GM03348 (cell line): Measurements from ENCODE around the gene NDUFAF2.
"Not testable (repeated sequence)": the region's sequence is repeated elsewhere in the genome, so short reads cannot be mapped to it uniquely, and the experiment has no call there.

Source experiments
- DNase-seq: peaks from one replicate; pipeline ENCODE4 v3.0.0; 2012; ENCODE audit warnings: low spot score

The NDUFAF2 gene

DNA sequence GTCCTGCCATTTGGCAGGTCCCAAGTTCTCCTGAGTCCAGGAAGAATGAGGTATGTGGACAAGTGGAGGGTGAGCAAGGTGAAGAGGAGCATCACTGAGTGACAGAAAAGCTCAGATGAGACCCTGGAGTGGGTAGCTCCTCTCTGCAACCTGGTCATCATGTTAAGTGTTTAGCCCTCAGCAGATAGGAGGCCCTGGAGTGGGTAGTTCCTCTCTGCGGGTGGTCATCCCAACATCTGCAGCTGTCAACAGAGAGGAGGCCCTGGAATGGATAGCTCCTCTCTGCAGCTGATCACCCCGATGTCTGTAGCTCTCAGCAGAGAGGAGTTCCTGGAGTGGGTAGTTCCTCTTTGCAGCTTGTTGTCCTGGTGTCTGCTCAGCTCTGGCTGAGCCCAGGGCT, 48.4 kb downstream of the NDUFAF2 start:
- no peak for DNase-seq

DNA sequence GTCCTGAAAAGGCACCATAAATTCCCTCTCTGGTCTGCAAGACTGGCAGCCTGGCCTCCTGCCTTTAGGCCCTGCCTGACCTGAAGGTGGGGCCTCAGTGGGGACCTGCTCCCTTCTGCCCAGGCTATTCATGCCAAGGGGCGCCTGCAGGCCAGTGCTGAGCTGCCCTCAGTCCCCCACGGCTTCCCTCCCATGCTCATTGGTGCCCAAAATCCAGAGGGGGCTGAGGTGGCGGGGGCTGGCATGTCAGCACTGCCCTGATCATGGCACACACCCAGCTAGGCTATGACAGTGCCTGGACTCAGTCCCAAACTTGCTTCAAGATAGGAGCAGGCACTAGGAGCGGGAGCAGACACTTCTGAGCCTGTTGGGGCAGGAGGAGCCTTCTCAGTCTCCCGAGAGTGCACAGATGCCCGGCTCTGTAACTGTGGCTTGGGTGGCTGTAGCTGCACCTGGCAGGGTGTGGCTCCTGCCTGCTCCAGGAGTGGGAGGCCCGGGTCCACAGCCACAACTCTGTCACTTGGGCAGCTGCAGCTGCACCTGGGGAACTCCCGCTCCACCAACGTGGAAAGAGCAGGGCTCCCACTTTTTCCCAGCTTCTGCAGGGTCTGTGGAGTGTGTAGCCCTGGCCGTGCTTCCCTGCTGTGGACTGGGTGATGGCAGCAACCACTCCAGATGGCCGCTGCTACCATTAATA, 49.0 kb downstream of the NDUFAF2 start:
- no peak for DNase-seq

DNA sequence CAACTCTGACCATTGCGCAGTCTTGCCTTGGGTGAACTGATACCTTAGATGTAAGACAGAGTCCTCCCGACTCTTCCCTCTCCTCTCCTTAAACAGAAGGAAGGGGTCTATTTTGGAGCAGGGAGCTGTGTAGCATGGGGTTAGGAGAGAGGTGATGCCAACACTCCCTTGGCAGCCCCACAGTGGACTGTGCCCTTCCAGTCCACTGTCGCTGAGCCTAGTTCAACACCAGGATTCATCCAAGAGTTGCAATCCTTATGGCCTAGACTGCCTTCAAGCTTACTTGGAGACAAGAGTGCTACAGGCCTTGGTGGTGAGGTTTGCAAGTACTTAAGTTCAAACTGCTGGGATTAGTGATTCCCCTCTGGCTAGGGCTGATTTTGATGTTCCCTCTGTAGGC, 51.4 kb downstream of the NDUFAF2 start:
- DNase-seq = no peak

DNA sequence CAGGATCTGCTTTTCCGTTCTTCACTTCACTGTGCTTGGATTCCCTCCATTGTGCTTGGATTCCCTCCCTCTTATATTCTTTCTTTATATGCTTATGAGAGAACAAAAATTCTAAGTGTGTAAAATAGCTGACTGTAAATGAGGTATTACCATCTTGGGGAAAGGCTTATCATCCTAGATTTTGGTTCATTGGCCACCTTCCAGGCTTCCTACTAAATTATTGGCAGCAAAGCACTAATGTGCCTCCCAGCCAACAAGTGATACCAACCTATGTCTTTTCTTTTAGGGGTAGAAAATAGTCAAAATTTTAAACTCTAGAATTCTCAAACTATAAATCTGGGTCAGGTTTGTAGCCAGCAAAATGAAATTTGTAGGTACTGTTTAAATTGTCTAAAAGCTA, 52.7 kb downstream of the NDUFAF2 start:
- DNase-seq = no peak

DNA sequence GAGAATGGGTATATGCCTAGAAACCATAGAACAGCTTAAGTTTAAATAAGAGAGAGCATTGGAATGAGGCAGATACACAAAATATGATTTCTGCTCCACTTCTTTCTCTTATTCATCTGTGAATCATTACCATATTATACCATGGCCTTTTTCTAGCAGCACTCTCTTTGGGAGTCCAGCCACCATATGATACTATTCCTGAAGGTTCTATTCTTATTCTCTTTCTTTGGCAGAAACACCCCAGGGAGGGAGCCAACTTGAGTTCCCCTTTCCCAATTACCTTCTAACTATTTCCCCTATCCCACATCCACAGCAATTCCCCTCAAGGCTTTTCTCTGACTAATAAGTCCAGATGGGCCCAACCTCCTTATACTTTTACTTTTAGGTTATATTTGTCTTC, 55.9 kb downstream of the NDUFAF2 start:
- DNase-seq = no peak

DNA sequence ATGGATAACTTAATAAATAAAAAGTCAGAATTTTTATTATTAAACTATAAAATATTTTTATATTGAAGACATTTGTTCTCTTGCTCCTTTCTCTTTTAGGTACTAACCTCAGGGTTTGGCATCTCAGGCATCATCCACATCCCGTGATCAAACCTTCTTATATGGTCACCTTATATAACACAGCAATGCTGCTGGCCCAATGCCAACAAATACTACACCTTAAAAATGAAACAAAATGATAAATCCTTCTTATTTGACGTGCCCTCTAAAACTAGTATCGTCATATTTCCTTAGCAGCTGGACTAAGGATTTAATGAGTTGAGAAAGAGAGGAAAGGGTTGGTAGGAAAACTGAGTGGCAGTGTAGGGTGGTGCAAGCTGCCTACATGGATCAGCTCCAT, 56.6 kb downstream of the NDUFAF2 start:
- DNase-seq = no peak

DNA sequence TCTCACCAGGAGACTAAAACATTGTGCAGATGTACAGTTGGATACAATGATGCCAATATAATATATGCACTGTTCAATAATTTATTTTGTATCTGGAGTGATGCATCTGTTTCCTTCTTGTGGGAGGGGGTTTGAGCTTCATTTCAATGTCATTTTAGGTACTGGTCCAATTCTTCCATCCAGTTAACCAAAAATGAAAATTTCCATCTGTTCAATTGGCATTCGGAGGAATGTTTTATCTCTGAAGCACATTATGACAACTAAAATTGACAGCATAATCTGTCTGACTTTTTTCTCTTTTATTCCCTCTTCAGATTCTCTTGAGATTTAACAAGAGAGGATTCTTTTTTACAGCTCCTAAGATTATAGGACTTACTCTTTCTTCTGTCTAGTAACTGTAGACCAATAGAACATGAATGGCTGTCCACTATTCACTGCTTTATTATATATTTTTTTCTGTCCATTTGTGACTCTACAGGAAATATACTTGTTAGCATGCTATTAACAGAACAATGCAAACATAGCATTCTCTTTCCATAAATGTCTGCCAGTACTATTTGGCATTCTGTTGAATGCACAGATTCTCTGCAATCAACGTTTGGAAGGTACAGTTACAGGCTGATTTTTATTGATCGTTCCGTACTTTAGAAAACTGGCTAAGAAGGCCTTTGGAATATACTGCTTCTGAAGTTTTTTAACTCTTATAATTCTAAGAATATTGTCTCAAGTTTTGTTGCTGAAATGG, 57.8 kb downstream of the NDUFAF2 start:
- DNase-seq = no peak

DNA sequence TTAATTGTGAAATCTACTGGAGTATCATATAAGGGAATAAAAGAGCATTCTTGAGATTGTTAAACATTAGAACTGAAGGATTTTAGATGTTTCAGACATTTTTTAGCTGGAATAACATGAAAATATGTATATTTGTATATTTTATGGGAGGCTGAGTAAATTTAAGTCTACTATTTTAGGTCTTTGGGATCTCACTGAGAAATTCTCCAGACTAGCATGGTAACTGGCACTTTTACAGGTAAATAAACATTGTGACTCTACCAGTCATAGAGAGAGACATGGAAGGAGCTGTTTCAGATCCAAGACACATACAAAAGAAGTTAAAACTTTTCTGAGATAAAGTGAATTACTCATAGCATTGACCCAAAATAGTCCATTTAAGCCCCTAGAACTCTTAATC, 59.4 kb downstream of the NDUFAF2 start:
- DNase-seq = no peak

DNA sequence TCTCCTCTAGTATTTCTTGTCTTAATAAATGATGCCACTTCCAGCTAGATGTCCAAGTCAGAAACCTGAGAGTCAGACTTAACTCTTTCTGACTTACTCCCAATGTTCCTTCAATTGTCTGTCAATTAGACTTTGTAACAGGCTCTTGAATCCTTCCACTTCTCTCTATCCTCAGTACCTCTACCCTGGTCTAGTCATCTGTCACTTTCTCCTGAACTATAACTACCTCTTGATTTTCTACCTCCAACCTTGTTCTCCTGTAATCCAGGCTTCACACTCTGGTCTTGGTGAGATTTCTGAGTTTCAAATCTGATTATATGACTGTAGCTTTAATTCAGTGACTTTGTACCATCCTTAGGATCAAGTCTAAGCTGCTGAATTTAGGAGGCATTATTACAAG, 64.9 kb downstream of the NDUFAF2 start:
- no peak for DNase-seq

DNA sequence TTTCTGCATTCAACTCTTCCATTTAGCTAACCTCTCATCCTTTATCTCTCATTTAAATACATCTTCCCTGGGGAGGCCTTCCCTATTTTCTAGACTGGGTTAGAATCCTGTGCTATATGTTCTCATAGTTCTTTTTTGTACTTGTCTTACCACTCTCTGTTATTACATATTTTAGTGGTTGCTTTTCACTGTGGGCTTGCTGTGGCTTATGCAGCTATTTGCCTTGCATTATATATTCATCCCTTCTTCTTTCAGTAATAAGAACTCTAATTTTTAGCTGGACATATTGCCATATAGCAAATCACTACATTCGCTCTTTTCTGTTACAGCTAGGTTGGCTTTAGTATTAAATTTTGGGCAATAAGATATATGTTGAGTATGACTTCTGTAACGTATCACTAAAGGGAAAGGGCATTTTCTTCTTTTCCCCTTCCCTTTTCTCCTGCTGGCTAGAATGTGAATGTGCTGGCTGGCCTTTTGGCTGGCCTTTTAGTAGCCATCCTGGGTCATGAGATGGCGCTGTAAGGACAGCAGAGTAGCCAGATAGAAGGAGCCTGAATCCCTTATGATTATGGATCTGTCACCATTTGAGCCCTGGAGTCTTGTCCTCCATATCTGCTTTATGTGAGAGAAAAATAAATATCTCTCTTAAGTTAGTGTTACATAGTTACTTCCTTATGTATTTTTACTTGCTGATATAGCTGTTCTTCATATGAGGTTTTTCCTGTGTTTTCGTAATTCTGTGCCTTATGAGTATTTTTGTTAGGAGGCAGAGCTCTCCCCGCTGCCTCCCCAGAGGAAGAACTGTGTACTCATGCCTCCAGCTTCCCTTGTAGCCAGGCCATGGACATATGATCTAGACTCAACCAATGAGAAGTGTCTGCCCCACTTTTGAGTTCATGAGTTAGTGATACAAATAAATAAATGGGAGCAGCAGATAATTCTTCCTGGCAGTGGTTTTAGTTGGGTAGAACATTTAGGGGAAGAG, 65.8 kb downstream of the NDUFAF2 start:
- no peak for DNase-seq

DNA sequence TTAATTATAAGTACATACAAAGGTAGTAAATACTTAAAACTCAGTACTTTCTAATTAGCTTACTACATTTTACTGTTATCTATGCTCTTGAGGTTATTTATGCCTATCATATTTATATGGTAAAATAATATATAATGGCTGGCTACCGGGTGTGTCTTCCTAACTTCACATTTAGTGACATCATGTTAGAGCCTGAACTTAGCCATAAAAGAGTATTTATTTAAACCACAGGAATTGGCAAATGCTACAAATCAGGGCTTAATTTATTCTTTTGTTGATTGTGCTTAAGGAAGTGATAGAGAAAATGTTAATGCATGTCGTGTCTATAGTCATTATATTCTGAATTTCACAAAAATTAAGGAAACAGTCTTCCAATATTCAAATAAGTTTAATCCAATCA, 73.1 kb downstream of the NDUFAF2 start:
- no peak for DNase-seq

DNA sequence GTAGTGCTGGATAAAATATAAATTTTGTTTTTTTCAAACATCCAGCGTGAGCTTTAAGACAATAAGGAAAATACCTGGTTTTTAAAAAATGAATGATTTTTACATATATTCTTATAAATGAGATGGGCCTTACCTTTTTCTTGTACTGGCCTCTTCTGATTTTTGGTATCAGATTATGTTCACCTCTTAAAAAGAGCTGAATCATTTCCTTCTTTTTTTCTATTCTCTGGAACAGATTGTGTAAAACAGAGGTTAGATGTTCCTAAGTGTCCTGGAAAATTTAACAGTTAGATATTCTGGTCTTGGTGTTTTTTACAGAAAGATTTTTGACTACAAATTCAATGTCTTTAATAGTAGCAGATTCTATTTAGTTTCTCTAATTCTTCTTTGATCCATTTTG, 74.6 kb downstream of the NDUFAF2 start:
- DNase-seq = no peak

DNA sequence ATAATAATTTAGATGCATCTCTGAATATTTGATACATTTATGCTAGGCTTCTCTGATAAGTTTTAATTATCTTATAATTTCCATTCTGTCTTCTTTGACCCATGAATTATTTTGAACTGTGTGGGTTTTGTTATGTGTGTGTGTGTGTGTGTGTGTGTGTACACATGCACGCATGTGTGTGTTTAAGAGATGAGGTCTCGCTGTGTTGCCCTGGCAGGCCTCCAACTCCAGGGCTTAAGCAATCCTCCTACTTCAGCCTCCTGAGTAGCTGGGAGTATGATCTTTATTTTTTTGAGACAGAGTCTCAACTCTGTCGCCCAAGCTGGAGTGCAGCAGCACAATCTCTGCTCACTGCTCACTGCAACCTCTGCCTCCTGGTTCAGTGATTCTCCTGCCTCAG, 75.4 kb downstream of the NDUFAF2 start:
- no peak for DNase-seq

DNA sequence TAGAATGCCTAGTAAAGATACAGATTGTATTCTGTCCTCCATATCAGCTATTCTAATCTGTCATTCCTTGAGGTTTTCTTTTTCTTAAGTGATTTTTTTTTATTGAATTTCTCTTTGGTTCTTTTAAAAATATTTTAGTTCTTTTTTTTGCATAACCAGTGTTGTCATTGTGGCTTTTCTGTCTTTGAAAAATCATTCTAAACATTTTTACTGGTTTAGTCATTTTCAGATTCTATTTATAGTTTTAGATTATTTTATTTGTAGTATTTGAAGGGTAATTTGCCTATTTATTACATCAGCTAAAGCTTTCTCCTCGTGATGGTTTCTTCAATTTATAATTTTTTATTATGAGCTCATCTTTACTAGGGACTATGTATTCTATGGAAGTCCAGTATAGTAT, 78.1 kb downstream of the NDUFAF2 start:
- peak; percentile 25 for DNase-seq

DNA sequence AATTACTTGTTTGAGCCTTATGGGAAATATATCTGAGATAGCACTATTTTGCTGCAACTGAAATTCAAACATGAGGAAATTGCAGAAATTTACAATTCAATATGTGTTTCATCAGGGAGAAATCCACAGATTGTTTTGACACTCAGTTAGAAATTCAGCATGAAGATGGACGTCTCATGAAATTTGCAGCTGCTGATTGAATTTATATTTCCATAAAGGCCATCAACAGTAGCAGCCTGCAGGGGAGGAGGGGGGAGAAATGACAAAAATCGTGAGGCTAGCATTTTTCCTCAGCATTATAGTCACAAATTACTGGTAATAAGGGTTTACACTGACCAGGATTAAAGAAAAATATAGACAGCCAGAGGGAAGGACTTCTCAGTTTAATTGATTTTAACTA, 81.0 kb downstream of the NDUFAF2 start:
- DNase-seq = no peak

DNA sequence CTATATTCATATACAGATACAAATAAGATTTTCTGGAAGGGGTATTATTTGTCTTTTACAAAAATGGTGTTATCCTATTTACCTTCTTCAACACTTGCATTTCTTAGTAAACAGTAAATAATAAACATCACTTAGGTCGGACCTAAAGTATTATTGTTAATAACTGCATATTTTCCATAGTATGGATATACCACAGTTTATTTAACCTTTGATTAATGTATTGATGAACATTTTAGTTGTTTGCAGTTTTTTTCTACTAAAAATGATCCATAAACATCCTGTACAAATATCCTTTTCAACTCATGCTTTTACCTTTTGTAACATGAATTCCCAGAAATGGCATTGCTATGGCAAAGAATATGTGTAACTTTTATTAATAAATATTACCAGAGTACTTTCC, 83.4 kb downstream of the NDUFAF2 start:
- no peak for DNase-seq

DNA sequence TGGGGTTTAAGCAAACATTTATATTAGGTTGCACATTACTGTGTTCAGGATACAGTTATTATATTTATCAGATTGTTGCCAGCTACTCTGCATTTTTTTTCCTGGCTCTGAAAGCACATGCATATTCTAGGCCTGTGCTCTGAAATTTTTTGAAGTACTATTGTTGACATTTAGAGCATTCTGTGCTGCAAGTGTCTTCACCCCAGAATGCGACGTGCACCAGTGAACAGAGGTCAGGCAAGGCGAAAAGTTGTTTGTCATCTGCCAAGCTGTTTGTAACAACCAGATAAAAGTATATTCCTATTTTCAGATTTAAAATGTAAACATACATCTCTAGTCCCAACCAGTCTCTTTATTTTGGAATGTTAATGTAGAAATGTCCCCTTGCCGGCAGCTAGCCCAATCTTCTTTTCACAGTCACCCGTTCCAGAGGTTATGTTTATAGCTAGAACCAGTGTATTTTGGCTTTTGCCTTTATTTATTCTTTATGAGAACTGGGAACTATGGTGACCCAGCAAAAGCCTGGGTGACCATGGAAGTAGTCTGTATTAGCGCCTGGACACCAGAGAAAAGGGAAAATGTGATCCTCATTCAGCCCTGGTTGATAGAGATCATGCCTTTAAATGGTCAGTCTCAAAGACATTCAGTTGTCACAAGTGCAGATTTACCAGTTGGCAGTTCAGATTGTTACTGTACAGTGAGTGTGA, 84.6 kb downstream of the NDUFAF2 start:
- DNase-seq = no peak

DNA sequence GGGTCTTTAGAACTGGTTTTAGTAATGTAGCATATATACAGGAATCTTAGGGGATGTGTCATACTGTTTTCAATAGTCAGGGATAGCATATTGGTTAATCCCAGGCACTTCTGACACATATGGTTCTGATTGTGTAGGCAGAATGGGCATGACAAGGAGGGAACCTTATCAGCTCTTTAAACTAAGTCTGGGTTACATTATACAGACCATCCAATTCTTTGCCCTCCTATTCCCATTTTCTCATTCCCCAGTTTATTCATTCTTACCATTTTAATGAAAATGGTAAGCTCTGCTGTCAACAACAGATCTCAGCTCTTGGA, 85.1 kb downstream of the NDUFAF2 start:
- peak; percentile 10 for DNase-seq

DNA sequence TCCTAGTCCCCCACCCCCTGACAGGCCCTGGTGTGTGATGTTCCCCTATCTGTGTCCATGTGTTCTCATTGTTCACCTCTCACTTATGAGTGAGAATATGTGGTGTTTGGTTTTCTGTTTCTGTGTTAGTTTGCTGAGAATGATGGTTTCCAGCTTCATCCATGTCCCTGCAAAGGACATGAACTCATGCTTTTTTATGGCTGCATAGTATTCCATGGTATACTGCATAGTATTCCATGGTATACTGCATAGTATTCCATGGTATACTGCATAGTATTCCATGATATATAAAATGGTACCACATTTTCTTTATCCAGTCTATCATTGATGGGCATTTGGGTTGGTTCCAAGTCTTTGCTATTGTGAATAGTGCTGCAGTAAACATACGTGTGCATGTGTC, 86.3 kb downstream of the NDUFAF2 start:
- DNase-seq = not testable (repeated sequence)

DNA sequence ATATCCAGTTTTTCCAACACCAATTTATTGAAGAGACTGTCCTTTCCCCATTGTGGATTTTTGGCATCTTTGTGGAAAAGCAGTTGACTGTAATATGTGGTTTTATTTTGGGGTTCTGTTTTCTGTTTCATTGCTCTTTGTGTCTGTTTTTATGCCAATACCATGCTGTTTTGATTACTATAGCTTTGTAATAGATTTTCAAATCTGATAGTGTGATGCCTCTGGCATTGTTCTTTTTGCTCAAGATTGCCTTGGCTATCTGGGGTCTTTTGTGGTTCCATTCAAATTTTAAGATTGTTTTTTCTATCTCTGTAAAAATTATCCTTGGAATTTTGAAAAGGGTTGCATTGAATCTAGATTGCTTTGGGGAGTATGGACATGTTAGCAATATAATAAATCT, 99.5 kb downstream of the NDUFAF2 start:
- no peak for DNase-seq

DNA sequence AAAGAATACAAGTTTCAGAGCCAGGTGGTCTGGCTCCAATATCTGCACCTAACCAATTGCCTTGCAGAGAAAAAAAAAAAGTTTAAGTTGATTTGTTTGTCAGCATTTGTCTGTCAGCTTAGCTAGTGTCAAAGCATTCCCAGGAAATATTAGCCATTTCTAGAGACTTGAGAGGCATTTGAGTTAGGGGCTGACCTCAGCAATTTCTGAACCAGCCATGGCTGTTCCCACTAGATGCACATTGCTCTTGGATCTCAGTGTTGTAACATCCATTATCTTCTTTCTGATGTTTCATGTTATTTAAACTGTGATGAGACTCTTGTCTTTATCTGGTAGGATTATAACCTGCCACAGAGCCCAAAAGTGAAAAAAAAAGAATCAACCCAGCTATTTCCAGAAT, 102.3 kb downstream of the NDUFAF2 start:
- DNase-seq = no peak

DNA sequence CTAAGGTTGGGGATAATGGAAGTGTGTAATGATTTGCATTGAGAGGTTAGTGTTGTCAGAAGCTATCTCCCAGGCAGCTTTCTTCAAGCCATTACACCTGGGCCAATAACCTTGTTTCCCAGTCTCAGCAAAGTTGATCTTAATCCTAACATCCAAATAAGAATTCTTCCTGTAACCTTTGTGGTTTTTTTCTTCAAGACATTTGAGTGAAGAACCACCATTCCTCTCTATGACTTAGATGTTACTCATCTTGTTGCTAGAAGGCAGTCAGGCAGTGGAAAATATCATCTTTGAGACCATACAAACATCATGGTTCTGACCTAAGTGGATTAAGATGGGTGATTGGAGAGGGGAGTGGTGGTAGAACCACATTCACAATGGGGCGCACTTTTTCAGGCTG, 103.5 kb downstream of the NDUFAF2 start:
- DNase-seq = peak; percentile 34
